Activated CD4-positive, CD25-positive, alpha-beta regulatory T cell treated with anti-CD3 and anti-CD28 coated beads, Interleukin-2, amount 50 U/mL, for 16 hours (primary cell): Measurements from ENCODE around the gene DIP2C.
"Not testable (repeated sequence)": the region's sequence is repeated elsewhere in the genome, so short reads cannot be mapped to it uniquely, and the experiment has no call there.

Source experiments
- DNase-seq: peaks from one replicate; pipeline ENCODE4 v3.0.0-alpha.2; 2020; ENCODE audit warnings: low read depth, low spot score

Gene DIP2C

DNA sequence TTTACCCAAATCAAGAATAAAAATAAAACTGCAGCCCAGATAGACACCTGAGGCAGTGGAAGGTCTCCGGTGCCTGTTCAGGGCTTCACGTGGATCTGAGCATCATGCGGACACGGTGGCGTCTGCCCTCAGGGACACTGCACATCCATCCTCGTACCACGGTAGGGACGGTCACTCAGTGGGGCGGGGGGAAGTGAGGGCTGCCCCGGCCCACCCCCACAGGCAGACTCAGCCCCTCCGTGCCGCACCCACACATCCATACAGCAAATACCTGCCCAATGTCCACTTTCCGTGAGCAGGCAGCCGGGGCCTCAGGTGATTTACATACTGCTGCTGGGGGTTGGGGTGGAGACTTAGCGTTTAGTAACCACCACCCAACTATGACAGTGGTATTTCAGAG, 207.8 kb downstream of the DIP2C start:
- no peak for DNase-seq

DNA sequence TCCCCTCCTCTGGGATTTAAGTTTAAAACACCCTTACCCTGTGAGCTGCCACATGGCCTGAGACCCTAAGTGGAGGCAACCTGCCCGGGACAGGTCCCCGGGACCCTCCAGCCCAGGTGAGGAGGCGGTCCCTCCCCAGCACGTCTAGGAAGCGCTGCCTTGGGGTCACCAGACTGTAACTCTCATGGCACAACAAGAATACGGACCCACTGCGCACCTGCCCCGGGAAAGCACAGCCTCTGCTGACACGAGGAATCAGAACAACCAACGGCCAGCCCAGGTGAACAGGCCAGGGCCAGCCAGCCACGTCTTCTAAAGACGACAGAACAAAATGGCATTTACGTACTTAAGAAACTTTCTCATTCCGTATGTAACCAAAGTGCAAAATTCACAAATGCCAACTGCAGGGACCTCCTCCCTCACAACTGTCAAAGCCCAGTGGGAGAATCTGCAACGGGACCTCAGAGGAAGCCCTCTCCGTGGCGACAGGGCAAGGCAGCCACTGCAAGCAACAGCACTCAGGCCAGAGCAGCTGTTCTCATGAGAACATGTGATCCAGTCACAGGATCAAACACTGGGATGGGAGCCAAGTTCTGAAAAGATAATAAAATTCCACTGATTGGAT, 208.4 kb downstream of the DIP2C start:
- DNase-seq: no peak

DNA sequence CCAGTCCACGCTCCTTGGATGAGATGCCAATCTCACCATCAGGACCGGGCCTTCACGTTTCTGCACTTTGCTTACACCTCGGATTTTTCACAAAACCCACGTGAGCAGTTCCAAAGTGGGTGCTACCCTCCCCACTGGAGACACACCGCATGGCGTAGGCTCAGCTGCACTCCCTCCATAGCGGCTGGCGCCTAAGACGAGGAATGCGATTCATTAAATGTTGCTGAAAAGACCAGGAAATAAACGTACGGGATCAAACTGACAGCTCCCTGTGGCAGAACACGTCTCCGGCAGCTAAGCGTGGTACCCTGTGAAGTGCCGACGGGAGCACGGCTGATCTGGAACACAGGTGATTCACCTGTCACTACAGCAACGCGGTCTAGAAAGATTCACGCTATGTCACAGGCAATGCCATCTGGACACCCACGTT, 209.0 kb downstream of the DIP2C start:
- DNase-seq: no peak

DNA sequence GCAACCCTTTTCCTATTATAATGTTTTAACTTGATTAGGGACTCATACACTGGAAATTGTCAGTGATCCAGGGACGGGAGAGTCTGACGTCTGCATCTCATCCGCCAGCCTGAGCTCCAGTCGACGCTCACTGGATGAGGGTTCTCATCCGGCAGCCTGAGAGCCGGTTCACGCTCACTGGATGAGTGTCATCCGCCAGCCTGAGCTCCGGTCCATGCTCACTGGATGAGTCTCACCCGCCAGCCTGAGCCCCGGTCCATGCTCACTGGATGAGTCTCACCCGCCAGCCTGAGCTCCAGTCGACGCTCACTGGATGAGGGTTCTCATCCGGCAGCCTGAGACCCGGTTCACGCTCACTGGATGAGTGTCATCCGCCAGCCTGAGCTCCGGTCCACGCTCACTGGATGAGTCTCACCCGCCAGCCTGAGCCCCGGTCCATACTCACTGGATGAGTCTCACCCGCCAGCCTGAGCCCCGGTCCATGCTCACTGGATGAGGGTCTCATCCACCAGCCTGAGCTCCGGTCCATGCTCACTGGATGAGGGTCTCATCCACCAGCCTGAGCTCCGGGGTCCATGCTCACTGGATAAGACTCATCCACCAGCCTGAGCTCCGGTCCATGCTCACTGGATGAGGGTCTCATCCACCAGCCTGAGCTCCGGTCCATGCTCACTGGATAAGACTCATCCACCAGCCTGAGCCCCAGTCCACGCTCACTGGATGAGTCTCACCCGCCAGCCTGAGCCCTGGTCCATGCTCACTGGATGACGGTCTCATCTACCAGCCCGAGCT, 209.6 kb downstream of the DIP2C start:
- DNase-seq: not testable (repeated sequence)

DNA sequence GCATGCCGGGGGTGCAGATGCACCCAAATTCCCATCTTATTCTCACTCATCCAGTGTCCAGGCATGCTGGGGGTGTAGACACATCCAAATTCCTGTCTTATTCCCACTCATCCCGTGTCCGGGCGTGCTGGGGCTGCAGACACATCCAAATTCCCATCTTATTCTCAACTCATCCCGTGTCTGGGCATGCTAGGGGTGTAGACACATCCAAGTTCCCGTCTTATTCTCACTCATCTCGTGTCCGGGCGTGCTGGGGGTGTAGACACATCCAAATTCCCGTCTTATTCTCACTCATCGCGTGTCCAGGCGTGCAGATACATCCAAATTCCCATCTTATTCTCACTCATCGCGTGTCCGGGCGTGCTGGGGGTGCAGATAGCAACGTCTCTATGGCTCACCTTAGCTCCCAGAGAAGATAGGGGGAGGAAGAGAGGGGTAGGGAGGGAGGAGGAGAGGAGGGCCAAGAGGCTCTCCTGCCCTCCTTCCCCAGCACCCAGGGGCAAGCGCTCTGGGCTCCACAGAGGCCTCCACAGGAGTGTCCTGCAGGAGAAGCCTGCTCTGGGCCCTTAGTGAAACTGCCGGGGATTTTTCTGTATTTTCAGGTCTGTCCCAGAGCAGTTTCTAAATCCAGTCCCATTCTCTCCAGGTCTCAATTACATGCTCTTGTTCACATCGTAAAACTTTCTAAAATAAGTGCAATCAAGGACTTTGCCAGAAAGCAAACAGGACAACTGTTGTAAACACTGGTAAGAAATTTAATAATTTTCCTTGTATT, 210.8 kb downstream of the DIP2C start:
- no peak for DNase-seq

DNA sequence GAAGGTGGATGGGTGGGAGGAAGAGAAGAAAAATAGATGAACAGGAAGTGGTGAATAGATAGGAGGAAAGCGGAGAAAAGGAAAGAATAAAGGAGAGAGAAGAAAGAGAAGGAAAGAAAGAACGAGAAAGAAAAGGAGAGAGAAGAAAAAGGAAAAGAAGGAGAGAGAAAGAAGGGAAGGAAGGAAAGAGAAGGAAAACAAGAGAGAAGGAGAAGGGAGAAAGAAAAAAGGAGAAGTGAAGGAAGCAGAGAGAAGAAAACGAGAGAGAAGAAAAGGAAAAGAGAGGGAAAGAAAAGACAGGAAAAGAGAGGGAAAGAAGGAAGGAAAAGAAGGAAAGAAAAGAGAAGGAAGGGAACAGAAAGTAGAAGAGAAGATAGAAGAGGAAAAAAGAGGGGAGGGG, 211.8 kb downstream of the DIP2C start:
- DNase-seq: no peak

DNA sequence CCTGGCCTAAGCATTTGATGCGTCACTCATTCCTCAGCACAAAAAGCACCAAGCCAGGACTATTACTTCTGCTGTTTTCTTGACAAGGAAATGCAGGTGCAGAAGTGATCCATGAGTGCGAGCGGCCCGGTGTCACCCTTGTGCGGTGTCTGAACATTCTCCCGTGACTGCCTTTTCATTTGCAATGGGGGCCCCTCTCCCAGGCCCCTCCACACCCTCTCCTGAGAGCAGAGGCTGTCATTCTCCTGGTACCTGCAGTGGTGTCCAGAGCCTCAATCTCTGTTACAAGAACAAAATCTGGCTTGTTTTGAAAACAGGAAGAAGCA, 213.1 kb downstream of the DIP2C start:
- no peak for DNase-seq

DNA sequence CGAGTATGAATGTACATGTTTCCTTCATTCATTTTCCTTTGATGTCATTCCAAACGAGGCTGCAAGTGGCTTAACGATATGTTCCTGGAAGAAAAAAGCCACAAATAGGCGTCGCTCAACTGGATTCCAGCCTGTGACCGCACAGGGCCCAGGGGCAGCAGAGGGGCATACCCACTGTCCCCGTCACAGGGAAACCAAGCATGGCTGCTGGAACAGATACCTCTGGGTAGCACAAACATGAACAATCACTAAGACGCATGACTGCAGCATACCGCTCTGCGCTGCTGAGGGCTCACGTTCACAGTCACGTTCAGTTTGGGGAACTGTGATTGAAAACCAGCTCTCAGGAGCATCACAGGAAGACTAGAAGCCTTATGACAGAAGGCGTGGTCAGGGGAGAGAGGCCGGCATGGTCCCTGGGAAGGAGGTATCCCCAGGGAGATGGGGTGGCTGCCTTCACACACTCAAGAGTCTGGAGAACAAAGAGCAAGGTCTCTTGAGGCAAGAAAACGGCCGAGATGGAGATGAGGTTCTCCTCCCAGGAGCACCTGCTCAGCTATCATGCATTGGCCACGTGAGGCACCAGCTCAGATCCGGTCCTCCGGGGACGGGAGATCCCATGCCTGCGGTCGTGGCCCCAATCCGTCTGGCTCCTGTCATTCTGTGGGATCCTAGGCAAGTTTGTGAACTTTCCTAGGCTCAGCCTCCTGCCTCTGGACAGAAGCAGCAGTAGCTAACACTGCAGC, 213.6 kb downstream of the DIP2C start:
- DNase-seq: no peak

DNA sequence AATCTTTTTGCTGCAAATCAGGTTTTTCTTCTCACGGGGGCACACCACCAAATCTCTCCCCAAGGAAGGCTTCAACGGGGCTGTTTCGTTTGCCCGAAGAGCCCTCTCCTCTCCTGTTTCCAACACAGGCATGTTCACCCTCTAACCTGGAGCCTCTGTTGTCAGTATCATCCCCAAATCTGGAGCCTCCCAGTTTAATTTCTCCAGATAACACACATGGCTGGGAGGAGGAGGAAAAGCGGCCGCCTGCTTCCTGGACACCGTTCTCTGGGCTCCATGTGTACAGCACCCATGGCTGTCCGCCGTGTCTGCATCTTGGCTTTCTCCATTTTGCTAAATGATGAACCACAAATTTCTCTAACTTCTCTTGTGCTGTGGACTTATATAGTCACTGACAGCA, 214.5 kb downstream of the DIP2C start:
- DNase-seq: no peak

DNA sequence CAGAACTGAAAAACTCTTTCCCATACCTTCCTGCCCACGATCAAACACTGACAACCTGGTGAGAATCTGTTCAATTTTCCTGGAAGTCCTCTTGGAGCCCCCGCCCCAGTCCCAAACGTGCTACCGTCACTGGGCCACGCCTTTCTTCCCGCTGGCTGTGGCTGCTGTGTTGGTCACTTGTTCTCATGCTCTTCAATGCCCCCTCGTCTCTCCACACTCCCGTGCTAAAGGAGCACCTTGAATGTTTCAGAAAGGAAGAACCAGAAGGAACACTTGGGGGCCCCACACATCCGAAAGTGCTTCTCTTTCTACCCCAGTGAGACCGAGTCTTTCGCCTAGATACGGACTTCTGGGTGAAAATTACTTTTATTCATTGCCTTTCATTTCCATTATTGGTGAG, 215.1 kb downstream of the DIP2C start:
- DNase-seq: no peak

DNA sequence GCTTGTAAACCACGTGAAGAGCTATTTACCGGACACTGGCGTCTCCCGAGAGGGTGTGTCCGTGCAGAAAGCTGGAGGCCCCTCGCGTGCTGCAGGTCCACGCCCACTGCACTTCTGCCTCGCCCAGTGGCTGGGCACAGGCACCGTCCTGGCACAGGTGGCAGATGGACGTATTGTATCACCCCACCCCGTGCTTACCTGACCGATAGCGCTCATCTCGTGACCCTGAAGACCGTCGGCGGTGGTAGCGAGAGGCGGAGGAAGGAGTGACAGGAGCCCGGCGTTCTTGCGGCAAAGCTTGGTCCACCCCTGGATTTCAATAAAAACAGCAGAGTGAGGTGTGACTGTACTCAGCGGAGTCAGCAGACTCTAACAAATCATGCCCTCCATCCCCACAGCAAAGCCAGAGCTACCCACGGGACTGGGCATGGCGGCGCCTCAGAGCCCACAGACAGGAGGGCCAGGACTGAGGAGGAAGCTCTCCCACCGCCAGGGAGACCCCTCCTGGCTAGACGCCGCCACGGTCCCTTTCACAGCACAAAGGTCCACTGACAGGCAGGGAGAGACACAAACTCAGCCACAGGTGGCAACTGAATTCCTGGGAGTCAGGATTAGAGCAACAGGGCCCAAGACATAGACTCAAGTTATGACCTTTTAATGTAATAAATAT, 217.1 kb downstream of the DIP2C start:
- no peak for DNase-seq

DNA sequence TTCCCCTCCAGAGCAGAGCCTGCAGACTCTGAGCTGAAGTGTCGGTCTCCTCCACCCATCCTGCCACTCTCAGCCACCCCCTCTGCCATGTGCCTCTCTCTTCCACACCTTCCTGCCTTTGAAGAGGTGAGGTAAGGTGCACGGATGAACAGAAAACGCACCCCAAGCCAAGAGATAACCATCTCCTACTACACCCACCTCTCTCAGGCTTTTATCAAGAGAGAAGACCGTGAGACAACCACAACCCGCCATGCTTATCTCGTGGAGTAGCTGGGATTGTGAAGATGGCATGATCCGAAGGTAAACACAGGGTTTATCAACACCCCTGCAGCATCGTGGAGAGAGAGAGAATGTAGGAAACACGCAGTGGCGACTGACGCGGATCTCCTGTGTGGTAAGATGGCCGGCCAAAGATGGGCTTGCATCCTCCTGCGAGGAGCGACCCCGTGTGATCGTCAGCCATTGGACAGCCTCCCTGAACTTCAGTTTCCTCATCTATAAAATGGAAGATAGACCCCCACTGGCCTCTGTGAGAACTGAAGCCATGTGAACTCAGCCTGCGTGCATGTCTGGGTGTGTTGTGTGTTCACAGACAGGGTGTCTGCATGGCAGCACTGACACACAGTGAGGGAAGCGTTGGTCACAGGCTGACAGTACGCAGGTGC, 219.0 kb downstream of the DIP2C start:
- no peak for DNase-seq

DNA sequence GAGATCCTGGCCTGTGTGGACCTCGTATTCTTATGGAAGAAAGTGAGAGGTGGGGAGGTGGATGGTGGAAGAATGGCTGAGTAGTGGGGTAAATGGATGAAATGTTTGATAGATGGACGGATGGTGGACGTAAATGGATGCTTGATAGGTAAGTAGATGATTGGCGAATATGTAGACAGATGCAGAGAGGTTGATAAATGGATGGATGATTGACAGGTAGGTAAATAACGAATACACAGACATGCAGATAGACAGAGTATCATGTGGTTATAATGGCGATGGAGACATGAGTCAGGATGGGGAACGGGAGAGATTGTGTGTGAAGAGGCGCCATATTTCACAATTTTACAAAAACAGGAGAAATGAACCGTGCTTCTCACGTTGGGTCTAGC, 219.5 kb downstream of the DIP2C start:
- no peak for DNase-seq

DNA sequence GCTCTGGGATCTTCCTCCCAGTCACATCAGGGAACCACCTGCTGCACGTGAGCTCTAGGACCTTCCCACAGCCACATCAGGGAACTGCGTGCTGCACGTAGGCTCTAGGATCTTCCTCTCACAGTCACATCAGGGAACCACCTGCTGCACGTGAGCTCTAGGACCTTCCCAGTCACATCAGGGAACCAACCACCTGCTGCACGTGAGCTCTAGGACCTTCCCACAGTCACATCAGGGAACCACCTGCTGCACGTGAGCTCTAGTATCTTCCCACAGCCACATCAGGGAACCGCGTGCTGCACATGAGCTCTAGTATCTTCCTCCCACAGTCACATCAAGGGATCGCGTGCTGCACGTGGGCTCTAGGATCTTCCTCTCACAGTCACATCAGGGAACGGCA, 229.7 kb downstream of the DIP2C start:
- DNase-seq: no peak

DNA sequence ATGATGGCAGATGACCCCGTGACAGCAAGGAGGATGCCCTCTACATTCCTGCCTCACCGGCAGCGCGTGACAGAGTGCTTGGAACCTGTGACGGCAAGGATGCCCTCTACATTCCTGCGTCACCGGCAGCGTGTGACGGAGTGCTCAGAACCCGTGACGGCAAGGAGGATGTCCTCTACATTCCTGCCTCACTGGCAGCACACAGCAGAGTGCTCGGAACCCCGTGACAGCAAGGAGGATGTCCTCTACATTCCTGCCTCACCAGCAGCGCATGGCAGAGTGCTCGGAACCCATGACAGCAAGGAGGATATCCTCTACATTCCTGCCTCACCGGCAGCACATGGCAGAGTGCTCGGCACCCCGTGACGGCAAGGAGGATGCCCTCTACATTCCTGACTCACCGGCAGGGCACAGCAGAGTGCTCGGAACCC, 231.0 kb downstream of the DIP2C start:
- no peak for DNase-seq

DNA sequence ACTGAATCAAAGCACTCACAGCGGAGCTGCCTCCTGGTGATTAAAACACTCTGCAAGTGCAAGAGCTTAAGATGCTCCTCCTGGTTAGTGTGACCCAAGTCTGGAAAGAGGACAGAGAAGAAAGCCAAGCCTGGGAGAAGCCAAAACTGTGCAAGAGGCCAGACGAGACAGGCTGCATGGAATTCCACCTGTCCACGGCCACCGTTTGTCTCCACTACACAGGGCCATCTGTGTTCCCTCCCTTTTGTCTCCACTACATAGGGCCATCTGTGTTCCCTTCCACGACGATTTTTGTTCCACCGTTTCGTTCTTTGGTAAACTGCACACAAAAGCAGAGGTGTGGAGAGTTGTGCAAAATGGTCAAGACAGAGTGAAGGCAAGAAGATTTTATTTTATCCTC, 233.0 kb downstream of the DIP2C start:
- DNase-seq: no peak

DNA sequence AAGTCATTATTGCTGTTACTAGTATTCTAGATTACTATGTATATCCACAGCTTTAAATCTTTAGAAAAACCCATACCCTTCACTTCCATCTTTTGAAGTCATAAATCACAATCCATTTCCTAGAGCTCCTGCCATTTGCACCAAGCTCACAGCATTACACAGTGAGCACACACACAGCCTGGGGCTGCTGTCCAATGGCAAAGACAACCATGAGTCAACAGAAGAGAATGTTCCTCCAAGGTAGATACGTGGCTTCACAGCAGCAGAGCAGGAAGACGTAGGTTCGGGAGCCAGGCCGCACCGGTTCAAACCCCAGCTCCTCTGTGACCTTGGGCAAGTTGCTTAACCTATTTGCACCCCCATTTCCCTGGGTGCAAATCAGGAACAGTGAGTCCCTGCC, 234.6 kb downstream of the DIP2C start:
- DNase-seq: no peak

DNA sequence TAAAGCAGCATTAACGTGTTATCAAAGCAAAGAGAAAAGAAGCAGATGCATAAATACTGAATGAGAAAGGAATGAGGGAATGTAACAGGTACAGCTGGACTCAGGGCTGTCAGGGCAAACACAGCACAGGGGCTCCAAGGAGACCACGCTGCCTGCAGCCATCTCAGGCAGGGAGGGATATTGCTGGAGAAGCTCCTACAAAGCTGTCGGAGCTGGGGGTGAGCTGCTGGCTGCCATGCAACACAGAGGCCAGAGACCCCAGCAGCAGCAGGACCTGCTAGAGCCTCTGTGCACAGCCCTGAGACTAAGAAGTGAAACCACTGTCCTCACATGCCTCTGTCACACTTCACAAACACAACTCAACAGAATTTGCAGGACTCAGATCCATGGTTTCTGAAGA, 235.8 kb downstream of the DIP2C start:
- no peak for DNase-seq

DNA sequence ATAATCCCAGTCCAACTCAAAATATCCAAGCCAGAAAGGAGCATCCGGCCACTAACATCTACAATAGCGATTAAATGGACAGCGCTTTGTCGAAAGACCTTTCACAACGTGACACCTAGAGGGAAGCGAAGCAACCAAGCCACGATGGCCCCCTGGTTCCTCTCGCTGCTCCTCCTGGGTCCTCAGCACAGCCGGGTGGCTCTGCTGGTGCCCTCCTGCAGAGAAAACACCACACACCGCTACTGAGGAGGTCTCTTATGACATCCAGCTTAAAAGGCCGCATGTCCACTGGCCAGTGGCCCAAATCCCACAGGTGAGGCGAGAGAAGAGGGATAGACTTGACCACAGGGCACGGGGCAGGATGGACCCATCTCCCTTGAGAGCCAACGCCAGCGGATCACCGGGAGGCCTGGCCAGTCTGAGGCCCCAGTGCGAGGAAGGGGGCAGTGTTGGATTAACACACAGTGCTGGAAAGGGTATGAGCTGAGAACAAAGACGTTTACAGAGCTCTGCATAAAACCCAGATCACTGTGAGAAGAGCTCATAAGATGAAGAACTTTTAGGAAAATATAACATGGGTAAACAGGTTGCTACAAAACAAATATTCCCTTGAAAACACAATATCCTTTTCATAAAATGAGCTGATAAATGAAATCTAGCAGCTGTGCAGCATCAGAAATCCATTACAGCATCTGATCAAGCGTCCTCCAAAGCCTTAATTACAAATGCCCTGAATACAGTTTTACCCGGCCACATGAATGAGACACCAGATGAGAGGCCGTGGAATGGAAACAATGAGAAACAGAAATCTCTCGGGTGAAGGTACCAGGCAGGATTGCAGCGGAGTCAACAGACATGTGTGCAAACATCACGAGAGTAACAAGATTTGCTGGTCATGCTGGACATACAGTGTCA, 236.7 kb downstream of the DIP2C start:
- no peak for DNase-seq

DNA sequence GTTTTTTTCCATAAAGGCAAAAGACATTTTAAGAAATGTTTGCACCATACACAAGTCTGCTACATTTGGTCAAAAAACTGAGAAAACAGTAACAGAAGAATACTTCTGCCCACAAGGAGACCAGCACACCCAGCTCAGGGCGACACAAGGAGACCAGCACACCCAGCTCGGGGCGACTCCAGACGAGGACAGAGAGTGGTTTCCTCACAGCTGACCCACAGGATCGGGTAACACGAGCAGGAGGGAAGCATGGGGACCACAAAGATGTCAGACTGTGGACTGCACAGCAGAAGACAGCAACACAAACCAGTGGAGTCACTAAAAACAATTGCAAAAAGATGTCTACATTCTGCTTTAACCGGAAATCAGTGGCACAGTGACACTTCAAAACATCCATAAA, 237.6 kb downstream of the DIP2C start:
- no peak for DNase-seq
